GM18867 (cell line): ENCODE results near the gene PIK3C2A.

Source experiments
- ATAC-seq: cut with Tn5 transposase; IDR thresholded peaks from one replicate; pipeline ENCODE4 v1.9.1; 2021; ENCODE audit warnings: mild to moderate bottlenecking, moderate library complexity; ENCODE audit not compliant: unreplicated experiment

PIK3C2A gene

DNA sequence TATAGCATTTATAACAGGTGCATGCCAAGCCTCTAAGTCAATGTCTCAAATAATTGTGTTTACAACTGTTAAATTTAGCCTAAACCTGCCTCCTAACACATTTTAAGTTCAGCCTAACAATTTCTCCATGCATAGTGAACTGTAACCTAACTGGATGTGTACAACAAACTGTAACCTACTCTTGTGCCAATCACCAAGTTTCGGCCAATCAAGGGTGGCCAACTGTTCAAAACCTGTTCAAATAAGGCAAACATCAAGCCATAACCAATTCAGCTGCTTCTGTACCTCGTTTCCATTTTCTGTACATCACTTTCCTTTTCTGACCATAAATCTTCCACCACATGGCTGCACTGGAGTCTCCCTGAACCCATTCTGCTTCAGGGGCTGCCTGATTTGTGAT is 45.4 kb downstream of the PIK3C2A start:
- no peak for ATAC-seq

DNA sequence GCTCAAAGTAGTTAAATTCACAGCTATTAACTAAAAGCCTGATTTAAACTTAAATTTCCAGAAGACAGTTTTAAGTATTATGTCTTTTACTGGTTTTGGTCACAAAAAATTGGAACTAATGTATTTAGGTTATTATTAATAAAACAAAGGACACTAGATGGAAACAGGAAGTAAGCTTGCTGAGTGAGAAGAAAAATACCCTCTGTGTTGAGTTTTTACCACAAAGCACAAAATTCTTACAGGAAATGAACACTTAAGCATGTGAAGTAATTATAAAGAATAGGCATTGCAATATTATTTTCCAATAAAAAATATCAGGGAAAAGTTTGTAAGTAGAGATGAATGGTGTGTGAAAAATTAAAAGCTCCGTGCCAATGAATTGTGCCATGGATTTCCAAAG is 46.3 kb downstream of the PIK3C2A start:
- no peak for ATAC-seq

DNA sequence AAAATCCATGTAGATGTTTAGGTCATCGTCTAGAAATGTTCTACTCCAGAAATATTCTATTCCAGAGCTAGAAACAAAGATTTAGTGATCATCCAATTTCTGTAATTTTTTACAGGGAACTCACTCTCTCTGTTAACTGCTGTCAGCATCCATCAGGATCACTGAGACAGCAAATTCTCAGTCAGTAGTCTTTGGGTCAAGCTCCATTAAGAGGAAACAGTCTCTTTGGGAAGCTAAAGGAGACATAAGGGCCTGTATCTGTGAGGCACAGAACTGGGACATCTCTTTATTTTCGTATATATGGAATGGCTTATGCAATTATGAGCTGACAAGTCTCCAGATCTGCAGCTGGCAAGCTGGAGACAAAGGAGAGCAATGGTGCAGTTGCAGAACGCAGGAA is 48.3 kb downstream of the PIK3C2A start:
- no peak for ATAC-seq
